ACC112 (cell line): Measurements from ENCODE around the gene MRTO4.
"Not testable (repeated sequence)": the region's sequence is repeated elsewhere in the genome, so short reads cannot be mapped to it uniquely, and the experiment has no call there.

Source experiments
- H2AFZ ChIP-seq: fragments of 200-600 bp; sonication (generic); one replicate; pipeline ENCODE4 v1.6.0; 2017; ENCODE audit warnings: antibody characterized with exemption, low read length; ENCODE audit not compliant: unreplicated experiment
- H3K27ac ChIP-seq: fragments of 200-600 bp; sonication (generic); 2 replicates; pipeline ENCODE4 v1.5.1; 2014; ENCODE audit warnings: low read depth, mild to moderate bottlenecking, antibody characterized with exemption, low read length, moderate library complexity
- H3K27me3 ChIP-seq: fragments of 200-600 bp; sonication (generic); 2 replicates; pipeline ENCODE4 v1.6.1; 2014; ENCODE audit warnings: mild to moderate bottlenecking, antibody characterized with exemption, low read length, moderate library complexity, mixed read lengths; ENCODE audit not compliant: insufficient read depth
- H3K36me3 ChIP-seq: fragments of 200-600 bp; sonication (generic); 2 replicates; pipeline ENCODE4 v1.6.1; 2016; ENCODE audit warnings: mild to moderate bottlenecking, antibody characterized with exemption, low read length, moderate library complexity, mixed read lengths; ENCODE audit not compliant: insufficient read depth
- H3K4me1 ChIP-seq: fragments of 200-600 bp; sonication (generic); one replicate; pipeline ENCODE4 v1.6.1; 2016; ENCODE audit warnings: low read length, mixed read lengths; ENCODE audit not compliant: insufficient read depth, unreplicated experiment, control insufficient read depth
- H3K4me3 ChIP-seq: fragments of 200-600 bp; sonication (generic); 2 replicates; pipeline ENCODE4 v1.5.1; 2014; ENCODE audit warnings: mild to moderate bottlenecking, low read depth, low read length
- H3K79me2 ChIP-seq: fragments of 200-600 bp; sonication (generic); one replicate; pipeline ENCODE4 v1.6.0; 2016; ENCODE audit warnings: low read length; ENCODE audit not compliant: control insufficient read depth, unreplicated experiment, insufficient read depth

Gene MRTO4

DNA sequence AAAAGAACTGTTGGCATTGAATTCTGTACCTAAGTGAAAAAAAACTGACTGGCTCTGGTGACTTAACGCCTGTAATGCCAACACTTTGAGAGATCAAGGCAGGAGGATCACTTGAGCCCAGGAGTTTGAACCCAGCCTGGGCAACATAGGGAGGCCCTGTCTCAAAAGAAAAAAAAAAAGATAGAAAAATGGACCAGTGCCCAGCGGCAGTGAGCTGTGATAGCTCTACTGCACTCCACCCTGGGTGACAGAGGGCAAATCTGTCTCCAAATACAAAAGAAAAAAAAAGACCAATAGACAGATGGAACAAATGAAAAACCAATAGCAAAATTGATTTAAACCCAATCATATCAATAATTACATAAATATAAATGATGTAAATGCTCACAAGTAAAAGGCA is 37.6 kb downstream of the MRTO4 start:
- Histone ChIP-seq H3K36me3 (peaks cover 5% of the 10 kb centered on the region; the same call in 1 of the 2 replicates), H3K4me3 (peak overlapping the region; percentile 78), H2AFZ (peak overlapping the region; percentile 14), H3K79me2 (no peaks in the 10 kb centered on the region), H3K27me3 (no peaks in the 10 kb centered on the region), H3K4me1 (no peaks in the 10 kb centered on the region), H3K27ac (no peak overlapping the region)

DNA sequence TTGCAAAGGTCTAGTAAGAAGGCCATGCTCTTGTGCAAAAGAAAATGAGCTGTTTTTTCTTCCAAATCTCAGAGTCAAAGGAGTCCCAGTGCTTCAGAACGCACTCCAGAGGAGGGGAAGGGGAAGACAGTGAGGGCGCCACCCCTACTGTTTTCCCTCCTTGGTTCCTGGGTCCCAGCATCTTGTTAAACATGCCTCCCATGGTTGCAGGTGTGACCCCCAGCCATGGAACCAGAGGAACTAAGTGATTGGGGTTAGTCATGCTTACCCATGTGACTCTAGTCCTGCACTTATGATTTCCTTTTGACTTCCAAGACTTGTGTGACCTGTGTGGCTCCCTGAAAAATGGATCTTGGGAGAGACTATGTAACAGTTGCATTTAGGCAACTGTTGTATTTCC is 43.0 kb downstream of the MRTO4 start:
- Histone ChIP-seq H2AFZ (no peak overlapping the region), H3K79me2 (no peaks in the 10 kb centered on the region), H3K4me3 (no peak overlapping the region), H3K27me3 (no peaks in the 10 kb centered on the region), H3K4me1 (no peaks in the 10 kb centered on the region), H3K27ac (no peak overlapping the region), H3K36me3 (peaks cover 28% of the 10 kb centered on the region)

DNA sequence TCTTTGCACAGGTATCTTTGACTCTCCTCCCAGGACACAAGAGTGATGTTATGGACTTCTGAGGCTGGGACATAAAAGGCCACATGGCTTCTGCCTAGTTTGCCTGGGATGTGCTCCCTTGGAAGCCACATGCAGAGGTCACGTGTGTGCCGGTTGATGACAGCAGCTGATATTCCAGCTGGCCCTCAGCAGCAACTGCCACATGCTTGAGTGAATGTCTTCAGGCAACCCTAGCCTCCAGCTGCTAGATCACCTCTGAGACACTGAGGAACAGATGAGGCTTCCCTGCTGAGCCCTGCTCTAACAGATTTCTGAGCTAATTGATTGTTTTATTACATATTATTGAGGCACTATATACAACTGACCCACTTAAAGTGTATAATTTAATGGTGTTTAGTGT is 48.6 kb downstream of the MRTO4 start:
- H3K79me2 ChIP-seq: no peaks in the 10 kb centered on the region
- no peak overlapping the region for H2AFZ ChIP-seq
- H3K4me1 ChIP-seq: no peaks in the 10 kb centered on the region
- H3K27me3 ChIP-seq: no peaks in the 10 kb centered on the region
- H3K27ac ChIP-seq: no peak overlapping the region
- H3K36me3 ChIP-seq: peaks cover 38% of the 10 kb centered on the region
- no peak overlapping the region for H3K4me3 ChIP-seq

DNA sequence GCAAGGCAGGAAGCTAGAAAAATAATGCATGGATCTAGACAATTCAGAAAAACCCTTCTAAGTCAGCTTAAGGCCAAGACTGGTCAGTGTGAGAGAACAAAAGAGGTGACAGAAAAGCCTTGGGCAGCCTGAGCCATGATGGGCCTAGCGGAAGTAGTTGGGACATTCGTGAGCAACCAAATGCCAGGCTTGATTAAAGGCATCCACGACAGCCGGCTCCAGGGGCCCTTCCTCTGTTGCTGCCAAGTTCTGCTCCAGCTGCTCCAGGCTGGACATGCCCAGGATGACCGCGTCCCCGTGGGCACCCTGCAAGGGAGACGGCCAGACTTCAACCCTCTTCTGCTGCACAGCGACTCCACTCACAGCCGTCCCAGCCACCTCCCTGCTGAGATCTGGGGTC is 52.5 kb downstream of the MRTO4 start:
- not testable (repeated sequence) for H3K27ac ChIP-seq, H3K4me3 ChIP-seq, H3K4me1 ChIP-seq, H2AFZ ChIP-seq, H3K27me3 ChIP-seq
- H3K36me3 ChIP-seq: peaks cover 38% of the 10 kb centered on the region
- peaks cover 10% of the 10 kb centered on the region for H3K79me2 ChIP-seq

DNA sequence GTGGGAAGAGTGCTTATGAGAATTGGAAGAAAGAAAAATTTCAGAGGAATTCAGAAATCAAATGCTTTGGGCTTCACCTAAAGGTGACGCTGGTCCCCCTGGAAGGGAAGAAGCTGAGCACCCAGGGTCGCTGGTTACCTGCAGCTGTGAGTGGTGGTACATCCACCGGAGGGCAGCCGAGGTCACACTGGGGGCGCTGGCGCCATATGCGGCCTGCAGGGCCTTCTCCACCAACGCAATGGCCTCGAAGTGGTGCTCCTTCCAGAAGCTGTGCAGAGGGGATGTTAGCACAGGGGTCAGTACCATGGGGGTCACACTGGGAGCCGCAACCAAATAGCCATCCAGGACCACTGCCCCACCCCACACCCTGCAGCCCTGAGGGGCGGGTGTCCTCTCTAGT is 54.3 kb downstream of the MRTO4 start:
- Histone ChIP-seq H3K27ac (no peak overlapping the region), H3K36me3 (peaks cover 35% of the 10 kb centered on the region), H3K4me3 (no peak overlapping the region), H3K79me2 (peaks cover 22% of the 10 kb centered on the region), H3K27me3 (no peaks in the 10 kb centered on the region), H2AFZ (no peak overlapping the region), H3K4me1 (peaks cover 20% of the 10 kb centered on the region)

DNA sequence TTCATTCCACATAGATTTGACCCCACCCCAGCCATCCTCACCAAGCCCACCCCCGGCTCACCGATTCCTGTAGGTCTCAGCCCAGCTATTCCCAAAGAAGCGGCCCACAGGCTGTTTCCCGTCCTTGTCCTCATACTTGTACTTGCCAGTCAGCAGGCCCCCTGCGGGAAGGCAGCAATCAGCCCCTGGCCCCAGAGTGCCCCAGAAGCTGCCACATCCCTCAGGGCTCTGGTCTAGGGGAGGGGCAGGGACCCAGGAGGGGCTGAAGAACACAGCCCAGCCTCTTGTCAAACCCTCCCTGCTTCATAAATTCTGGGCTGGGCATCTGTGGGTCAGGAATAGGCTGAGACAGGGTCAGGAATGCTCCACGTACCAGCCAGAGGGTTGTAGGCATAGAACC is 55.3 kb downstream of the MRTO4 start:
- no peak overlapping the region for H3K27ac ChIP-seq
- H3K4me1 ChIP-seq: peaks cover 21% of the 10 kb centered on the region
- no peak overlapping the region for H3K4me3 ChIP-seq
- H3K79me2 ChIP-seq: peaks cover 31% of the 10 kb centered on the region
- H2AFZ ChIP-seq: no peak overlapping the region
- H3K36me3 ChIP-seq: peaks cover 34% of the 10 kb centered on the region
- no peaks in the 10 kb centered on the region for H3K27me3 ChIP-seq

DNA sequence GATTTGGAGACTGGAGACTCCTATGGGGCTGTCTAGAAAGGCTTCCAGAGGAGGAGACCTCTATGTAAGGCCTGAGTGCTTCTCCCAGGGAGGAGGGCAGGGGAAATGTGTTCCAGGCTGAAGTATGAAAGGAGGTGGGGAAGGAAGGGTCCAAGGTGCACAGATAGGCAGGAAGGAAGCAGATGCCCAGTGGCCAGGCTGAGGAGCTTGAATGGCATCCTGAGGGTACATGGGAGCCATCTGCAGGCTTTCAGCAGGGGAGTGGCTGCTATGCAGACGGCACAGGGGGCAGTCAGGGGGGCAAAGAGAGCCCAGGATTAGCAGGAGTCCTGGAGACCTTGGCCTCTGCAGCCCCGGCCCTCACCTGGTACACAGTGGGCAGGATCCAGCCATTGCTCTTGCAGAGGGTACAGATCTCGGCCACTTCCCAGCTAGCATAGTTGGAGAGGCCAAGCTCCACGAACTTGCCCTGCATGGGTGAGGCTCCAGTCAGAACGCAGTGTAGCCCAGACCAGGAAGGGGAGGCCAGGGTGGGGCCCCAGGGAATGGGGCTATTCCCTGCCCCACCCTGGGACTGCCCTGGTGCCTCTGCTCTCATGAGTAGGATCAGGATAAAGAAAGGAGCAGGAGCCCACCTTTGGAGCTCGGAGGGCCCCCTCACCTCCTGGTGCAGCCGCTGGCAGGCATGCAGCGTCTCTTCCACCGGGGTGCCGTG is 56.3 kb downstream of the MRTO4 start:
- H3K79me2 ChIP-seq: peaks cover 37% of the 10 kb centered on the region
- no peak overlapping the region for H3K27ac ChIP-seq
- no peak overlapping the region for H3K4me3 ChIP-seq
- H3K4me1 ChIP-seq: peaks cover 22% of the 10 kb centered on the region
- no peaks in the 10 kb centered on the region for H3K27me3 ChIP-seq
- no peak overlapping the region for H2AFZ ChIP-seq
- H3K36me3 ChIP-seq: peaks cover 25% of the 10 kb centered on the region

DNA sequence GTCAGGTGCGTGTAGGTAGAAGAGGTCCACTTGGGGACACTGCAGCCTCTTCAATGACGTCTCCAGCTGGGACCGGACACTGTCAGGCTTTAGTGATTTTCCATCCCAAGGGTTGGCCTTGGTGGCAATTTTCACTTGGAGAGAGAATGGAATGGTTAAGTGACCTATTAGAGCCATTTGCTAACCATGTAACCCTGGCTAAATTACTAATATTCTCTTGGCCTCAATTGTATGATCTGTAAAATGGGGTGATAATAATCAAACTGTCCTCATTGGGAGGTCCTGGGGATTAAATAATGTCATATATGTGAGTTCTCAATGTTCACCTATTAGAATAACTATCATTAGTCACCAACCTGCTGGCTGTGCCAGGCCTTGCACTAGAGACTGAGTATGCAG is 56.9 kb downstream of the MRTO4 start:
- Histone ChIP-seq H3K79me2 (peaks cover 43% of the 10 kb centered on the region), H3K36me3 (peaks cover 25% of the 10 kb centered on the region), H3K27ac (no peak overlapping the region), H2AFZ (no peak overlapping the region), H3K27me3 (no peaks in the 10 kb centered on the region), H3K4me1 (peaks cover 28% of the 10 kb centered on the region), H3K4me3 (no peak overlapping the region)

DNA sequence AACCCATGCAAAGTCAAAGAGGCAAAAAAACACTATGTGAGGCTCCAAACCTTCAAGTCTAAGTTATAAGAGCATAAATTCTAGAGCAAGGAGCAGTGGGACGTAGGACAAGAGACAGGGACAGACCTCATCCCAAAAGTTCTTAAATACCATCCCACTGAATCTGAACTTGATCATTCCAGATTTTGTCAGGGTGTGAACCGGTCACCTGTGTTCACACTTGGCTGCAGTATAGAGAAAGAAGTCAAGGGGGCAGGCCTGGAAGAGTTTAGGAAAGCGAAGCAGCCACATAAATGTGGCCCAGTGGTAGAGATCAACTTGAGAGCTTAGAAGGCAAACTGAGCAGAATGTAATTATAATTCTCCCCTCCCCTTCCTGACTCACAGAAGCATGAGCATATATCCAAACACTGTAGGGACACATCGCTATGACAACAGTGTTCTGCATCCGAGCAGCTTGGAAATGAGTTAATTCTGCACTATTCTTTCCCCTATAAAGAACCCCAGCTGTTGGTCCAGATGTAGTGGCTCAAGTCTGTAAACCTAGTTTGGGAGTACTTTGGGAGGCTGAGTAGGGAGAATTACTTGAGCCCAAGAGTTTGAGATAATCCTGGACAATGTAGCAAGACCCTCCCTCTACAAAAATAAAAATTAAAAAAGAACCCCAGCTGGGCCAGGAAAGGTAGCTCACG is 57.7 kb downstream of the MRTO4 start:
- peaks cover 21% of the 10 kb centered on the region for H3K36me3 ChIP-seq

More for the DNA sequence above, 57.7 kb downstream of the MRTO4 start:
- Histone ChIP-seq H3K4me3 (no peak overlapping the region), H3K27ac (peak overlapping the region; percentile 35; the same call in 1 of the 2 replicates), H3K27me3 (no peaks in the 10 kb centered on the region), H3K4me1 (peaks cover 30% of the 10 kb centered on the region), H2AFZ (no peak overlapping the region), H3K79me2 (peaks cover 51% of the 10 kb centered on the region)
